Left lobe of liver (tissue), 2 donors: ENCODE data around the gene DNAJC12. TPM values are rescaled to one million over a fixed set of nuclear protein-coding genes. Genes with fewer than 3 reads are reported as not detected.
"Not testable (repeated sequence)": the region's sequence is repeated elsewhere in the genome, so short reads cannot be mapped to it uniquely, and the experiment has no call there.

Experiments
- ATAC-seq: fragments of 200-7000 bp; cut with Tn5 transposase; one replicate; pipeline ENCODE4 v1.9.1; 2020; ENCODE audit warnings: mild to moderate bottlenecking, moderate library complexity
- DNase-seq: peaks from one replicate; pipeline ENCODE4 v3.0.0-alpha.2; 2020; ENCODE audit warnings: low spot score
- total RNA-seq: library from RNA; stranded (reverse); gene quantifications from one replicate; pipeline ENCODE4 v1.2.1, GENCODE V29; 2021
- donor health status: DM: no; HTN: no; CAD: no; lungs with moderate emphysema.
- donor health status: DM: no; HTN: yes; CAD: no.

DNAJC12 gene
- 14.3 TPM for total RNA-seq

DNA sequence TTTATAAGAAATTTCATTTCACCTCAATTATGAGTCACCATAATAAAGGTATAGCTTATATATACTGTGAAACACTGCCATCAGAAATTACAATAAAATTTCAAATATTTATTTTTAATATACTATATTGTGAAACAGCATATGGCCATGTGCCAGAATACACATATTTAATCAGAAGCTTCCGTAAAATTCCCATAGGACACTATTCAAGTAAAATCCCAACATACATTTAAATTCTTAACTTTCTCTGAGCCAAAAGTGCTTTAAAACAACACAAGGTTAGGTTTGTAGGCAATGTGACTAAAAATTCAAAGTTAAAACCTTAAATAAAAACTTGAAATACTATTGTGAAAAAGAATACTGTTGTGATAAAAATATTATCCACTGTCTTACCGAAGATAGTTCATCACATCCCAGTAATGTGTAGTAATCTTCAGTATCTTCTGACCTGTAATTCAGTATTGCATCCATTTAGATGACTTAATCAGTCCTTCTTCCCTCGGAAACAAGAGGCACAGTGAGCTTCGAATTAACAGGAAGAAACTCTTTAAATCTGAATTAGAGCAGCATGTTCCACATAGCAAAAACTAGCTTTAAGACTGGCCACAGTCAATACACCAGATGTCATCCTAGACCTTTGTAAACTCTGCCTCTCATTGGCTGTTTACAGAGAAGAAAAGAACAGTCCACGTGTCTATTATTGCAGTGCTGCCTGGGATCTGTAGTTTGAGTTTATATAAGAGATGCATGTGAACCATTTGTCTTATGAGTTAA is at the start of gene DNAJC12:
DNAJC12 (minus strand) TSS at position 648 of the 774 bp plus-strand sequence; CDS start at position 471, 177 bp downstream.
- DNase-seq (no peak), ATAC-seq (peak; percentile 98)

DNA sequence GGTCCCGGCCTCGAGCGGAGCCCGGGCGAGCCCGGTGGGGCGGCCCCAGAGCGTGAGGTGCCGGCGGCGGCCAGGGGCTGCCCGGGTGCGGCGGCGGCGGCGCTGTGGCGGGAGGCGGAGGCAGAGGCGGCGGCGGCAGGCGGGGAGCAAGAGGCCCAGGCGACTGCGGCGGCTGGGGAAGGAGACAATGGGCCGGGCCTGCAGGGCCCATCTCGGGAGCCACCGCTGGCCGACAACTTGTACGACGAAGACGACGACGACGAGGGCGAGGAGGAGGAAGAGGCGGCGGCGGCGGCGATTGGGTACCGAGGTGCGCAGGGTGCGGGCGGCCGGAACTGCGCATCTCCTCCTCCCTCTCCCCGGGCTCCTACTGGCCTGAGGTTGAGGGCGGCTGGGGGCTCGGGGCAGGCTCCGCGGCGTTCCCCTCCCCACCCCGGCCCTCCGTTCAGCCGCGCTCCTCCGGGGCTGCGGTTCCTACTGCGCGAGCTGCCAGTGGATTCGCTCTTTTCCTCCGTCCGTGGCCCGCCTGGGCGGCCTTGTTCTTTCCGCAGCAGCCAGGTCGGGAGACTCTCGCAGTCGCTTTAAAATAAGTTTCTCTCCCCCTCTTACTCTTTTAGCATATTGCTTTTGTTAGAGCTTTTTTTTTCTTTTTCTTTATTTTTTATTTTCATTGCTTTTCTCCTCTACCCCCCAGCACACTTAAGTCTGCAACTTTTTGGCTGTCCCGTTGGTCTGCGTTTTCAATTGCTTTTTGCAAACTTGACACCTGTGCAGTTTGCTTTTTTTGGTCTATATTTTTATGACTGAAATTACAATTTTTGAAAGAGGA is 47.1 kb upstream of the DNAJC12 start:
- ATAC-seq (peak; percentile 73), DNase-seq (peak; percentile 83)

DNA sequence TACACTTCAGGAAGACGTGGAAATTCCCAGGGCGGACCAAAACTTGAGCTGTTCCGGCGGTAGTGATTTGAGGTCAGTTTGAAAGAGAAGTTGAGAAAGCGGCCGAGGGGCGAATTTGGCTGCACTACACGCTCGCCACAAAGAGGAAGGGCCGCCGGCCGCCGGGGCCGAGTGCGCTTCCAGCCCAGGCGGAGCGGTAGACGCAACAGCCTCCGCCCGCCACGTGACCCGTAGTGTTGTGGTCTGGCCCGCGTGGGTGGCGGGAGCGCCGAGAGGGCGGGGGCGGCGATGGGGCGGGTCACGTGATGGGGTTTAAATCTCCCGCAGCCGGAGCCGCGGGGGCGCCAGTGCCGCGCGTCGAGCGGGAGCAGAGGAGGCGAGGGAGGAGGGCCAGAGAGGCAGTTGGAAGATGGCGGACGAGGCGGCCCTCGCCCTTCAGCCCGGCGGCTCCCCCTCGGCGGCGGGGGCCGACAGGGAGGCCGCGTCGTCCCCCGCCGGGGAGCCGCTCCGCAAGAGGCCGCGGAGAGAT is 46.4 kb upstream of the DNAJC12 start, which contains the start of gene SIRT1:
SIRT1 (plus strand) TSS at position 344 of the 529 bp plus-strand sequence; CDS start at position 410, 66 bp downstream.
- ATAC-seq (peak; percentile 90), DNase-seq (peak; percentile 99)

DNA sequence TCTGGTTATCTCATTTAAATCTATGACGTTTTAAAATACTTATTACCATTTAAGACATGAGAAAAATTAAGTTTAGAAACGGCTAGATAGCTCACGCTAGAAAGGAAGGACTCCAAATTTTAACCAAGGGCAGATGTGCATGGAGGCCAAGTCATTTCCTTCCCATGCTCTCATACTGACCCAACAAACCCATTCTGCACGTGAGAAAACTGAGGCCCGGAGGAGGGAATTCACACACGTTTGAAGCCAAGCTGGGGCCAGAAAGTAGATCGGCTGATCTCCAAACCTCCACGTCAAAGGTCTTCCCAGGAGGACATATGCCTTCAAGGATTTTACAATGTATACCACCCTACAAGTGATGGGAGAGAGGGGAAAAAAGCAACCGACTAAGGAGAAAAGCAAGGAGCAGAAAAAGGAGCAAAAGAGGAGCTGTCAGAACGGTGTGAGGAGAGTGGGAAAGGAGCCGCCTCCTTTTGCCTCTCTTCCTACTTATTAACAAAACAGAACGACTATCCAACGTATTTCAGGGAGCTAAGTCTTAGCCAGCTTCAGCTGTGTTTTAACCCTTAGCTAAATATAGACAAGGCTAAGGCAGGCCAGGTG is 45.8 kb upstream of the DNAJC12 start:
- peak; percentile 30 for ATAC-seq
- no peak for DNase-seq

- DNase-seq, result no peak
- ATAC-seq, result no peak
These were observed 40.1 kb upstream of the DNAJC12 start for GRCh38 chr10:67878133-67878532.

DNA sequence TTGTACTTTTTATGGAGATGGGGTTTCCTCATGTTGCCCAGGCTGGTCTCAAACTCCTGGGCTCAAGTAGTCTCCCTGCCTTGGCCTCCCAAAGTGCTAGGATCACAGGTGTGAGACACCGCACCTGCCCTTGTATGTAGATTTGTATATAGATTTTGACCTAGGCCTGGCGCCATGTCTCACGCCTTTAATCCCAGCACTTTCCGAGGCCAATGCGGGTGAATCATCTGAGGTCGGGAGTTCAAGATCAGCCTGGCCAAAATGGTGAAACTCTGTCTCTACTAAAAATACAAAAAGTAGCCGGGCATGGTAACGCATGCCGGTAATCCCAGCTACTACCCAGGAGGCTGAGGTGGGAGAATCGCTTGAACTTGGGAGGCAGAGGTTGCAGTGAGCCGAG is 39.4 kb upstream of the DNAJC12 start:
- not testable (repeated sequence) for ATAC-seq, DNase-seq

- ATAC-seq (no peak), DNase-seq (no peak)
These were observed 37.6 kb upstream of the DNAJC12 start for GRCh38 chr10:67875340-67876238.

GRCh38 chr10:67869996-67870395 is 32.0 kb upstream of the DNAJC12 start:
- DNase-seq (no peak), ATAC-seq (no peak)

- ATAC-seq, result no peak
- no peak for DNase-seq
These were observed 30.1 kb upstream of the DNAJC12 start for GRCh38 chr10:67868132-67868531.

DNA sequence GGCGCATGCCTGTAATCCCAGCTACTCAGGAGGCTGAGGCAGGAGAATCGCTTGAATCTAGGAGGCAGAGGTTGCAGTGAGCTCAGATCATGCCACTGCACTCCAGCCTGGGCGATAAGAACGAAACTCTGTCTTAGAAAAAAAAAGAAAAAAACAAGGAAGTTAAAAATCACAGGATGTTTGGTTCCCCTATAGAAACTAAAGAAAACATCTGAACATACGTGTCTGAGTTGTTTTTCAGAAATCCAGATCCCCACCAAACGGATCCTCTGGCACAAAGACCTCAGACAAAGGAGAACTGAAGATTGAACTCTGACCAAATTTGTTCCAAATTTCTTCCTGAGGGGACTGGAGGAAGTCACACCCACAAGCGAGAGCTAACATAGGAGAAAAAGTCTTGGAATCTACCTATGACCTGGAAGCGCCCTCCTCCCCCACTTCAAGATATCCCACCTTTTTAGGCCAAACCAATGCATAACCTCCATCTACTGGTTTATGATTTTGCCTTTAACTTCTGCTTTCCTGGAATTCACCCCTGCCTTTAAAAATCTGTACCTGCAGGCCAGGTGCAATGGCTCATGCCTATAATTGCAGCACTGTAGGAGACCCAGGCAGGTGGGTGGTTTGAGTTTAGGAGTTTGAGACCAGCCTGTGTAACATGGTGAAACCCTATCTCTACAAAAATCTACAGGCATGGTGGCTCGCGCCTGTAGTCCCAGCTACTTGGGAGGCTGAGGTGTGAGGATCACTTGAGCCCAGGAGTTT is 26.8 kb upstream of the DNAJC12 start:
- DNase-seq, result no peak
- no peak for ATAC-seq

- no peak for ATAC-seq
- DNase-seq, result no peak
These were observed 25.1 kb upstream of the DNAJC12 start for GRCh38 chr10:67863094-67863493.

DNA sequence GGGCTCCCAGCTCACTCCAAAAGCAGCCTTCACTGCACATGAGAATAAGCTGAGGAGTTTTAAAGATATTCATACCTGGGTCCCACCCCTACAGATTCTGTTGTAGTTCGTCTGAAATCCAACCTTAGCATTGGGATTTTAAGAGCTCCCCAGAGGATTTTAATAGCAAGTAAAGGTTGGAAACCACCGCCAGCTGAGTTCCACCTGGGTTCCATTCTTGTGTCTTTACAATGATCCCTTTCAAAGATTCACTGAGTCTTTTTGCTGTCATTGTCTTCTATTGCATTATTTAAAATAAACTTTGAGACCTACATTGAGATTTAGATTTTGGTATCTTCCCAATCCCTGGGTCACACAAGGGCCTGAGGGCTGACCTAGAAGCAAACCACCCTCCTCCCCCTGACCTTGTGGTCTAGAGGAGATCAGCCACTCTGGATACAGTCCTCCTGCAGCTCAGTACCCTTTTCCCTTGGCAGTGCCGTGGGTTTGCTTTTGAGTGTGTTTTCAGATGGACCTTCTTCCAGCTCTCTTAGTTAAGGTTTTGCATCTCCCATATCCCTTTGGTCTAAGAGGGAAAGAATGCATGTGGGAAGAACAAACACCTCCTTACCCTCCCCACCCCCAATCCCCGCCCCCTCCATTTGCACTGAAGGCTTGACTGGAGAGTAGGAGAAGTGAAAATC is 23.9 kb upstream of the DNAJC12 start:
- DNase-seq (no peak), ATAC-seq (no peak)

DNA sequence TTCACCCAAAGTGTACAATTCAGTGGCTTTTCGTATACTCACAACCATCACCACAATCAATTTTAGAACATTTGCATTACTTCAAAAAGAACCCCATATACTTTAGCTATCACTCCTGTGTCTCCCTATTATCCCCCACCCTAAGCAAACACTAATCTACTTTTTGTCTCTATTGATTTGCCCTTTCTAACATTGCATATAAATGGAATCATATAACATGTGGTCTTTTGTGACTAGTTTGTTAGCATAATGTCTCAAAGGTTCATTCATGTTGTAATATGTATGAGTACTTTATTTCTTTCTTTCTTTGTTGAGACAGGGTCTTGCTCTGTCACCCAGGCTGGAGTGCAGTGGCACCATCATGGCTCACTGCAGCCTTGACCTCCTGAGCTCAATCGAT is 21.0 kb upstream of the DNAJC12 start:
- ATAC-seq, result no peak
- DNase-seq, result no peak

GRCh38 chr10:67853512-67853911 is 15.5 kb upstream of the DNAJC12 start:
- DNase-seq, result no peak
- no peak for ATAC-seq

DNA sequence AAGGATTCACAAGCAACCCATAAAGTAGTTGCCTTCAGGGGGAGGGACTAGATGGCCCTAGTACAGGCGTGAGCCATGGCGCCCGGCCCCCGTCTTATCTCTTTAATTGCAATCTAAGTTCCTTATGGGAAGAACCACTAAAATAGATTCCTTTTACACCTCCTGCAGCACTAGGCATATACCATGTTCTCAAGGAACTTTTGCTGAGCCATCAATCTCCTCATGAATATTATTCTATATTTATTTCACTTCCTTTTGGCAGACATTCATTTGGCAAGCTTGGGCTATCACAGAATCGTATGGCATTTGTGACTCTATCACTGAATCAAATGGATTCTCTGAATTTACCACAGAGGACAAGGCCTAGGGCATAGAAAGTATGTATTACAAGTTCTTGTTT is 14.8 kb upstream of the DNAJC12 start:
- no peak for DNase-seq
- ATAC-seq, result no peak

- ATAC-seq, result no peak
- no peak for DNase-seq
These were observed 13.2 kb upstream of the DNAJC12 start for GRCh38 chr10:67851186-67851585.

DNA sequence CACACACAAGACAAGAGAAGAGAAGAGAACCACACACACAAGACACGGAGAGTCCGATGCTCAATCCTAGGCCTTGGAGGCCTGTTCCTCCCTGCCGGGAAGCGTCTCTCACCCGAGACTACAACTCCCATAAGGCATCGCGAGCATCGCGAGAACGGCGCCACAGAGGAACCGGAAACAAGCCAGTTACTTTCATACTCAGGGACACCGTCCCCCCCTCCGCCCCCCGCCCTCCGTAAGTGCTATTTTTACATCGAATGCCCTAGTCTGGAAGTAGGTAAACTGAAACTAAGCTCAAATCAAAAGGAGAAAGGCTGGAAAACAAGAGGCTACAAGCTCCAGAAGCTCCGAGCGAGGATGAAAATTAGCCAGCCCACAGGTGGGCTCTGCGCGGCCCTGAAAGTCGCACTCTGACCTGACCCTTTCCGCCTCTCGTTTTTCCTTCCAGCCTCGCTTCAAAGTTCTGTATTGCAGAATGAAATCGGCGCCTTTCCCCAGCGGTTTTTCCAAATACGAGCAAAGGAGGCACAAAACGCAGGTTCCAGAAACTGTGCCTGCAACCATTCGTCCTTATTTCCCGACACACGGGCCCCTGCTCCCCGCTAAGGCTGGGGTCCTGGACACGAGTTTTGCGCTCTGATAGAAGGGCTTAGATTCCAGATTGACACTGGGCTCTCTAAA is 11.5 kb upstream of the DNAJC12 start:
- peak; percentile 98 for ATAC-seq
- peak; percentile 98 for DNase-seq

DNA sequence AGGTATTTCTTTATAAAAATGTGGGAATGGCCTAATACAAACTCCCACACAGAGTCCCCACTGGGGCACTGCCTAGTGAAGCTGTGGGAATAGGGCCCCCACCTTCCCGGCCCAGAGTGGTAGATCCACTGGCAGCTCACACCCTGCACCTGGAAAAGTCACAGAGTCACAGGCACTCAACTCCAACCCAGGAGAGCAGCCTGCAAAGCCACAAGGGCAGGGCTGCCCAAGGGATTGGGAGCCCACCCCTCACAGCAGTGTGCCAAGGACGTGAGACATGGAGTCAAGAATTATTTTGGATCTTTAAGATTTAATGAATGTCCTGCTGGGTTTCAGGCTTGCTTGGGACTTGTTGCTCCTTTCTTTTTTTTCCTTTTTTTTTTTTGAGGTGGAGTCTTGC is 5.3 kb upstream of the DNAJC12 start:
- ATAC-seq (no peak), DNase-seq (no peak)
